Measurements from ENCODE around the gene HDAC9. TPM values are rescaled to one million over a fixed set of nuclear protein-coding genes. Genes with fewer than 3 reads are reported as not detected.

Gene HDAC9
- total and polyA plus RNA-seq, 2 experiments from 2014 or later, result 3.7 to 9.4 TPM

GRCh38 chr7:18637516-18637915 is 142.0 kb downstream of the HDAC9 start:
- TF ChIP-seq EZH2 (IDR thresholded peaks at IDR 0.05; ENCODE audit: borderline replicate concordance) (no peak), EZH2phosphoT487 (IDR thresholded peaks at IDR 0.05; ENCODE audit: low read depth, severe bottlenecking, unreplicated experiment) (no peak), CTCF (IDR thresholded peaks at IDR 0.05; ENCODE audit: poor library complexity) (no peak)
- no peaks in the 10 kb centered on the region for H3K4me1 ChIP-seq (ENCODE audit: insufficient read depth)
- H3K9me2 ChIP-seq (replicated peaks; ENCODE audit: insufficient read depth), result no peaks in the 10 kb centered on the region
- no peaks in the 10 kb centered on the region for H4K20me1 ChIP-seq (ENCODE audit: insufficient read depth, poor library complexity, severe bottlenecking)
- H3K4me2 ChIP-seq, result no peak overlapping the region
- no peaks in the 10 kb centered on the region for H3K27me3 ChIP-seq
- 83% methylated on average over 3 of the region's 3 CpGs for WGBS (ENCODE audit: low lambda C conversion rate, missing lambda C conversion rate)
- no peaks in the 10 kb centered on the region for H3K9me3 ChIP-seq (ENCODE audit: low read depth)
- H2AFZ ChIP-seq, result no peak overlapping the region
- no peak overlapping the region for H3K27ac ChIP-seq
- H3K4me3 ChIP-seq, result no peak overlapping the region
- no peaks in the 10 kb centered on the region for H3K36me3 ChIP-seq (replicated peaks; ENCODE audit: insufficient read depth, low read depth)
- H3K79me2 ChIP-seq, result no peaks in the 10 kb centered on the region
- DNase-seq (ENCODE audit: low spot score), result no peak

GRCh38 chr7:18638594-18639452 is 143.3 kb downstream of the HDAC9 start:
- Histone ChIP-seq H3K4me2 (no peak overlapping the region), H3K9me3 (ENCODE audit: low read depth) (no peaks in the 10 kb centered on the region), H3K27ac (no peak overlapping the region), H3K36me3 (replicated peaks; ENCODE audit: insufficient read depth, low read depth) (no peaks in the 10 kb centered on the region), H3K9me2 (replicated peaks; ENCODE audit: insufficient read depth) (no peaks in the 10 kb centered on the region), H3K4me1 (ENCODE audit: insufficient read depth) (no peaks in the 10 kb centered on the region), H3K4me3 (no peak overlapping the region), H3K79me2 (no peaks in the 10 kb centered on the region), H3K27me3 (no peaks in the 10 kb centered on the region), H4K20me1 (ENCODE audit: insufficient read depth, poor library complexity, severe bottlenecking) (no peaks in the 10 kb centered on the region), H2AFZ (no peak overlapping the region)
- 81% methylated on average over 4 of the region's 4 CpGs for WGBS (ENCODE audit: low lambda C conversion rate, missing lambda C conversion rate)
- TF ChIP-seq CTCF (IDR thresholded peaks at IDR 0.05; ENCODE audit: poor library complexity) (no peak), EZH2 (IDR thresholded peaks at IDR 0.05; ENCODE audit: borderline replicate concordance) (no peak), EZH2phosphoT487 (IDR thresholded peaks at IDR 0.05; ENCODE audit: low read depth, severe bottlenecking, unreplicated experiment) (no peak)
- DNase-seq (ENCODE audit: low spot score), result no peak

DNA sequence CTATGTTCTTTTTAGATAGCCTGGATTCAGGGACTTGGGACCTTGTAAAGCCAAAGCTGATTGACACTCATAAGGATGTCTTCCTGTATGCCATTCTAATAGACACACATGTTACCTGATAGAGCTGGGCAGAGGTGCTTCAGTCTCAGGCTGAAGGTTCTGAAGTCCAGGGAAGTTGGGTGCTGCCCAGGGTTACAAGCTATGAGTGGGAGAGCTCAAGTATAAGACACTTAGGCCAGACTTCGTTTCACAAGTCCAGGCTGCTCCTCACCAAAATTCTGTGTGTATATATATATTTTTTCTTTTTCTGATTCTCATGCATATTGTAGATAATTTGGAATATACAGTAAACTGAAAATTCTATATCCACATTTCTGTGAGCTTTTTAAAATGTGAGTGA is 144.2 kb downstream of the HDAC9 start:
- H3K4me3 ChIP-seq, result no peak overlapping the region
- no peak overlapping the region for H2AFZ ChIP-seq
- WGBS (ENCODE audit: low lambda C conversion rate, missing lambda C conversion rate), result 95% methylated on average over 1 of the region's 1 CpG
- no peaks in the 10 kb centered on the region for H4K20me1 ChIP-seq (ENCODE audit: insufficient read depth, poor library complexity, severe bottlenecking)
- H3K36me3 ChIP-seq (replicated peaks; ENCODE audit: insufficient read depth, low read depth), result no peaks in the 10 kb centered on the region
- TF ChIP-seq EZH2phosphoT487 (IDR thresholded peaks at IDR 0.05; ENCODE audit: low read depth, severe bottlenecking, unreplicated experiment) (no peak), CTCF (IDR thresholded peaks at IDR 0.05; ENCODE audit: poor library complexity) (no peak), EZH2 (IDR thresholded peaks at IDR 0.05; ENCODE audit: borderline replicate concordance) (no peak)
- no peaks in the 10 kb centered on the region for H3K4me1 ChIP-seq (ENCODE audit: insufficient read depth)
- no peaks in the 10 kb centered on the region for H3K79me2 ChIP-seq
- no peaks in the 10 kb centered on the region for H3K27me3 ChIP-seq
- no peak overlapping the region for H3K4me2 ChIP-seq
- H3K9me2 ChIP-seq (replicated peaks; ENCODE audit: insufficient read depth), result no peaks in the 10 kb centered on the region
- no peak overlapping the region for H3K27ac ChIP-seq
- DNase-seq (ENCODE audit: low spot score), result no peak
- H3K9me3 ChIP-seq (ENCODE audit: low read depth), result no peaks in the 10 kb centered on the region

Measured in hepatocyte (in vitro differentiated cells).